Measurements from ENCODE around the gene P3H2. TPM values are rescaled to one million over a fixed set of nuclear protein-coding genes. Genes with fewer than 3 reads are reported as not detected.
A peak's percentile ranks its signal among the peaks of the same experiment; 100 is the strongest.

Gene P3H2
- total and polyA plus RNA-seq, 2 donors (not counting 1 experiment from before 2014, with no cell fraction given), result 20.5 to 21.6 TPM

- H3K4me3 ChIP-seq (replicated peaks in 1 of 4; ENCODE audit: control extremely low read depth in 1 of 4, insufficient read depth in 1 of 4, low read depth in 3 of 4, low read length in 4 of 4), result no peak overlapping the region
- no peak overlapping the region for H3K4me2 ChIP-seq (ENCODE audit: extremely low read depth, insufficient read depth, low read length)
- H3K27me3 ChIP-seq (ENCODE audit: control insufficient read depth, insufficient read depth, low read length), result no peaks in the 10 kb centered on the region
- DNase-seq (ENCODE audit: low read depth in 2 of 2), result no peak
- no peaks in the 10 kb centered on the region for H3K36me3 ChIP-seq (ENCODE audit: control insufficient read depth, insufficient read depth, low read length)
- no peaks in the 10 kb centered on the region for H3K79me2 ChIP-seq (ENCODE audit: control insufficient read depth, insufficient read depth, low read length)
- no peak overlapping the region for H3K9ac ChIP-seq (ENCODE audit: insufficient read depth, low read length)
- H4K20me1 ChIP-seq (ENCODE audit: control insufficient read depth, extremely low read depth, insufficient read depth, low read length), result no peaks in the 10 kb centered on the region
- H3K27ac ChIP-seq (ENCODE audit: insufficient read depth, low read length), result no peak overlapping the region
- H2AFZ ChIP-seq (ENCODE audit: low read length), result no peak overlapping the region
- peaks cover 2% of the 10 kb centered on the region for H3K4me1 ChIP-seq (ENCODE audit: control insufficient read depth, extremely low read depth, insufficient read depth, low read length)
- no peak for TF ChIP-seq CTCF (conservative IDR thresholded peaks at IDR 0.05 in 1 of 2, IDR thresholded peaks at IDR 0.05 in 1 of 2; ENCODE audit: low read depth in 1 of 2, low read length in 2 of 2)
- TF ChIP-seq EZH2 (IDR thresholded peaks at IDR 0.05; ENCODE audit: low read length, missing control alignments), result no peak
- H3K9me3 ChIP-seq (ENCODE audit: control insufficient read depth, insufficient read depth, low read depth, low read length), result no peaks in the 10 kb centered on the region
These were observed 48.5 kb upstream of the P3H2 start for GRCh38 chr3:190169243-190169642.

DNA sequence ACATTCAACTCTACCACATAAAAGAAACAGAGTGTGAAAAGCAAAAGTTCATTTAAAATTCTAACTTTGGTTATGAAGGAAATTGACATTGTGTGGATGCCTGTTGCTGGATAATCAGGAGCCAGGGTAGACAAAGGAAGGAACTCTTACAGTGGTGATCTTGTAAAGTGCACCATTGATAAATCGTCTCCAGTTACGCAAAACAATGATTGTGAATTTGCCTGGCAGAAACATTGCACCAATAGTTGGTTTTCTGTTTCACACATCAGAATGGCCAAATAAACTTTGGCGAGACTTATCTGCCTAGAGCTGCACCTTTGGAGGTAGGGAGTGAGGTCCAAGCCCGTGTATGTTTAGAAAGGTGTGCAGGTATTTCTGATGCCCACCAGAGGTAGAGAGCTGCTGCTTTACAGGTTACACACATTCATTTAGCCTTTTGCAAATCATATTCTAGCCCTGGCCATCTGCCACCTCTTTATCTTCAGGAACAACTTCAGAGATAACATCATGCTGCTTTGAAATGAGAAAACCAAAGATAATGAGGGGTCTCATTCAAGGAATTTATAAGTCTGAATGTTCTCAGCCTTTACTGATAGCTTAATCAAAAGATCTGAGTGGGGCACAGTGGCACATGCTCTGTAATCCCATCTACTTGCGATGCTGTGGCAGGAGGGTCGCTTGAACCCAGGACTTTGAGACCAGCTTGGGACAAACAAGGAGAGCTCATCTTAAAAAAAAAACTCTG, 47.4 kb upstream of the P3H2 start:
- H3K9me3 ChIP-seq (ENCODE audit: control insufficient read depth, insufficient read depth, low read depth, low read length), result no peaks in the 10 kb centered on the region
- no peaks in the 10 kb centered on the region for H4K20me1 ChIP-seq (ENCODE audit: control insufficient read depth, extremely low read depth, insufficient read depth, low read length)
- TF ChIP-seq EZH2 (IDR thresholded peaks at IDR 0.05; ENCODE audit: low read length, missing control alignments), result no peak
- no peak for TF ChIP-seq CTCF (conservative IDR thresholded peaks at IDR 0.05 in 1 of 2, IDR thresholded peaks at IDR 0.05 in 1 of 2; ENCODE audit: low read depth in 1 of 2, low read length in 2 of 2)
- H3K27me3 ChIP-seq (ENCODE audit: control insufficient read depth, insufficient read depth, low read length), result no peaks in the 10 kb centered on the region
- peaks cover 2% of the 10 kb centered on the region for H3K4me1 ChIP-seq (ENCODE audit: control insufficient read depth, extremely low read depth, insufficient read depth, low read length)
- no peak overlapping the region for H3K4me2 ChIP-seq (ENCODE audit: extremely low read depth, insufficient read depth, low read length)
- H3K9ac ChIP-seq (ENCODE audit: insufficient read depth, low read length), result no peak overlapping the region
- H3K79me2 ChIP-seq (ENCODE audit: control insufficient read depth, insufficient read depth, low read length), result no peaks in the 10 kb centered on the region
- H3K4me3 ChIP-seq (replicated peaks in 1 of 4; ENCODE audit: control extremely low read depth in 1 of 4, insufficient read depth in 1 of 4, low read depth in 3 of 4, low read length in 4 of 4), result no peak overlapping the region
- no peaks in the 10 kb centered on the region for H3K36me3 ChIP-seq (ENCODE audit: control insufficient read depth, insufficient read depth, low read length)
- no peak overlapping the region for H3K27ac ChIP-seq (ENCODE audit: insufficient read depth, low read length)
- no peak overlapping the region for H2AFZ ChIP-seq (ENCODE audit: low read length)
- peak in 1 of 2 donors; percentile 33 for DNase-seq (ENCODE audit: low read depth in 2 of 2)

DNA sequence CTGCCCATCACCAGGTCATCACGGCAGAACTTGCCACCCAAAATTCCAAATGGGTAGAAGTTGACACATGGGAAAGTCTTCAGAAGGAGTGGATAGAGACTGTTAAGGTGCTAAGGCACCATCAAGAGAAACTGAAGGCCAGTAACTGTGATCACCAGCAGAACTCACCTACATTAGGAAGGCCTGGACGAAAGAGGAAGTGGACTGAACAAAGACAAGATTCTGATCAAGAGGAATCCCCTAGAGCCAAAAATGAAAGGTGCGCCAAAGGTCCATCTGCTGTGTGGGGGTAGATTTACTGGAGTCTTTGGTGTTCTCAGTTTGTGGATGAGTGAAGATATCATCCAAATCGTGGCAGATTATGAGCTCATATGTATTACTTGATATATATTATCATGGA, 46.3 kb upstream of the P3H2 start:
- H3K9ac ChIP-seq (ENCODE audit: insufficient read depth, low read length), result no peak overlapping the region
- no peak overlapping the region for H3K27ac ChIP-seq (ENCODE audit: insufficient read depth, low read length)
- H3K9me3 ChIP-seq (ENCODE audit: control insufficient read depth, insufficient read depth, low read depth, low read length), result no peaks in the 10 kb centered on the region
- no peak overlapping the region for H3K4me3 ChIP-seq (replicated peaks in 1 of 4; ENCODE audit: control extremely low read depth in 1 of 4, insufficient read depth in 1 of 4, low read depth in 3 of 4, low read length in 4 of 4)
- H3K4me1 ChIP-seq (ENCODE audit: control insufficient read depth, extremely low read depth, insufficient read depth, low read length), result peaks cover 2% of the 10 kb centered on the region
- H3K36me3 ChIP-seq (ENCODE audit: control insufficient read depth, insufficient read depth, low read length), result no peaks in the 10 kb centered on the region
- no peak overlapping the region for H3K4me2 ChIP-seq (ENCODE audit: extremely low read depth, insufficient read depth, low read length)
- DNase-seq (ENCODE audit: low read depth in 2 of 2), result no peak
- H3K27me3 ChIP-seq (ENCODE audit: control insufficient read depth, insufficient read depth, low read length), result no peaks in the 10 kb centered on the region
- no peak for TF ChIP-seq CTCF (conservative IDR thresholded peaks at IDR 0.05 in 1 of 2, IDR thresholded peaks at IDR 0.05 in 1 of 2; ENCODE audit: low read depth in 1 of 2, low read length in 2 of 2)
- TF ChIP-seq EZH2 (IDR thresholded peaks at IDR 0.05; ENCODE audit: low read length, missing control alignments), result no peak
- no peak overlapping the region for H2AFZ ChIP-seq (ENCODE audit: low read length)
- no peaks in the 10 kb centered on the region for H4K20me1 ChIP-seq (ENCODE audit: control insufficient read depth, extremely low read depth, insufficient read depth, low read length)
- no peaks in the 10 kb centered on the region for H3K79me2 ChIP-seq (ENCODE audit: control insufficient read depth, insufficient read depth, low read length)
